SIG-M5 treated with dmso at 0.1 percent for 504 hours (cell line): ENCODE results near the gene LMO3.

ENCODE experiments used
- DNase-seq: peaks from one replicate; lab custom pipeline; 2025; ENCODE audit not compliant: unreplicated experiment; lab: John Stamatoyannopoulos, UW

The LMO3 gene

GRCh38 chr12:16606117-16606200 is at the start of gene LMO3:
Gene LMO3 (minus strand): TSS chr12:16606162. CDS start chr12:16600860, 5,302 bp downstream.
- no peak for DNase-seq

- no peak for DNase-seq
Measured at GRCh38 chr12:16636435-16637055, 30.6 kb upstream of the LMO3 start.

GRCh38 chr12:16634786-16635185 is 28.8 kb upstream of the LMO3 start:
- no peak for DNase-seq

GRCh38 chr12:16626991-16627390 is 21.0 kb upstream of the LMO3 start:
- DNase-seq = no peak

GRCh38 chr12:16622338-16622737 is 16.4 kb upstream of the LMO3 start:
- no peak for DNase-seq

- DNase-seq = no peak
Measured at GRCh38 chr12:16619537-16619936, 13.6 kb upstream of the LMO3 start.

GRCh38 chr12:16618256-16618655 is 12.3 kb upstream of the LMO3 start:
- DNase-seq = no peak

- no peak for DNase-seq
Measured at GRCh38 chr12:16613199-16613598, 7.2 kb upstream of the LMO3 start.

GRCh38 chr12:16612647-16613046 is 6.7 kb upstream of the LMO3 start:
- no peak for DNase-seq

GRCh38 chr12:16611146-16611545 is 5.2 kb upstream of the LMO3 start:
- no peak for DNase-seq

- no peak for DNase-seq
Measured at GRCh38 chr12:16610743-16611142, 4.8 kb upstream of the LMO3 start.

GRCh38 chr12:16610001-16610585 is 4.1 kb upstream of the LMO3 start:
- no peak for DNase-seq

GRCh38 chr12:16608946-16609539 is 3.1 kb upstream of the LMO3 start:
- DNase-seq = no peak

- DNase-seq = no peak
Measured at GRCh38 chr12:16607906-16608775, 2.2 kb upstream of the LMO3 start.

- DNase-seq = no peak
Measured at GRCh38 chr12:16606991-16607390, 1.0 kb upstream of the LMO3 start.

GRCh38 chr12:16606201-16606849 is 363 bp upstream of the LMO3 start:
- no peak for DNase-seq

GRCh38 chr12:16605642-16606116 is 283 bp downstream of the LMO3 start:
- no peak for DNase-seq

GRCh38 chr12:16604596-16605252 is 1.2 kb downstream of the LMO3 start:
- DNase-seq = no peak

- no peak for DNase-seq
Measured at GRCh38 chr12:16603916-16604575, 1.9 kb downstream of the LMO3 start.

GRCh38 chr12:16603260-16603915 is 2.6 kb downstream of the LMO3 start:
- no peak for DNase-seq
